Activated CD8-positive, alpha-beta memory T cell treated with anti-CD3 and anti-CD28 coated beads, Interleukin-2, amount 50 U/mL, for 24 hours (primary cell): Measurements from ENCODE around the gene HTR3E.

Experiments used
- DNase-seq: peaks from one replicate; pipeline ENCODE4 v3.0.0-alpha.2; 2020; ENCODE audit errors: extremely low read depth

The HTR3E gene

DNA sequence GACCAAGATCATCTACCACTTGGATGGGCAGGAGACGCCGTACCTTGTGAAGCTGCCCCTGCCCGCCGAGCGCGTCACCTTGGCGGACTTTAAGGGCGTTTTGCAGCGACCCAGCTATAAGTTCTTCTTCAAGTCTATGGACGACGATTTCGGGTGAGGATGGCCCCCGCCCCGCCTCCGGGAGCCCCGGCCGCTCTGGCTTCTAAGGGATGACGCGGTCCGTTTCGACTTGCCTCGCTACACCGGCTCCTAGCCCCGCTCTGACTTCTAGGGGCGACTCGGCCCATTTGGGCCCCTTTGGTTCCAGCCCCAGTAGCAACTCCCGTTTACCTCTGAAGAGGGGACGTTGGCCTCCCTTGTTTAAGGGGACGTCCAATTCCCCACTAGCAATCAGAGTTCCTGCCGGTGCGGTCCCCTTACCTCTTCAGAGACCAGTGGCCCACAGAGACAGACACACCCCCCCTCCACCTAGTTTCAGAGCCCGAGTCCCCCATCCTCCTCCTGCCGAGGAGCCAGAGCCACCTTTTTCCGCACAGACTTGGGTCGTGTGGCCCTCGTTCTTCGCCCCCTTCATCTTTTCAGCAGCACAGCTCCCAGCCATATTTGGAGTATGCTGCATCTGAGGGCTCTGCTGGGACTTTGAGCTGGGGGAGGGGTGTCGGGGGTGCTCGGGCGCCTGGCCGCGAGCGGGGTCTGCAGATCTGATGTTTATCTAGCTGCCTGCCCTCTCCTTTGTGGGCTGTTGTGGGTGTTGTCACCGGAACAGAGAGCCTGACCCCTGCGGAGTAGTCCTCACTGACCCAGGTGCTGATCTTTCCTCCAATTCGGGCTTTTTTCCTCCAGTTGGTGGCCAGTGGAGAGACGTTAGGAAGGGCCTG lies 59.0 kb downstream of the HTR3E start:
- DNase-seq = no peak

DNA sequence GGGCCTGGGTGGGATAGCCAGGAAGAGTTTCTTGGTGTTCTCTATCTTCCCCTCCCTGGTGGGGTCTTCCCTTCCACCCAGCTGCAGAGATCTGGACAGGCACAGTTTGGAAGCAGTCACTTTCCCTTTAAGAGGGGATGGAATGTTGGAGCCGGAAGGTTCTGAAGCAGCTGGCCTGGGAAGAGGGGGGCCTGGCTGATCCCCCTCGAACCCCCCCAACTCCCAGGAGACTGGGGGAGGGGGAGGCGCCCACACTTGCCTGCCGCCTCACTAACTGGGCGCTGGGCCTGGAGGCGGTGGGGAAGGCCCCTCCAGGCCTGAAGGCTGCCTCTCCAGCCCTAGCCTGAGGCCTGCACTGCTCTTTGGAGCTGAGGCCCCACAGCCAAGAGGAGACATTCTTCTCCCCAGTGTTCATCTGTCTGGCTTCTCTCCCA lies 59.7 kb downstream of the HTR3E start:
- no peak for DNase-seq
